SK-N-SH (cell line): Measurements from ENCODE around the gene CABP4. TPM values are rescaled to one million over a fixed set of nuclear protein-coding genes. Genes with fewer than 3 reads are reported as not detected.
A peak's percentile ranks its signal among the peaks of the same experiment; 100 is the strongest.

Experiments
- CTCF ChIA-PET: fragments of 300-600, 350-600 bp; formaldehyde crosslinking; extraction: SDS; loops from one replicate; lab custom pipeline; 2021; lab: Yijun Ruan, JAX
- POLR2A ChIA-PET: fragments of 350-600 bp; sonication (Branson Sonifier 250); formaldehyde crosslinking; extraction: SDS; loops from one replicate; lab custom pipeline; 2020; ENCODE audit warnings: antibody characterized with exemption, inconsistent platforms; lab: Yijun Ruan, JAX
- DNase-seq: peaks from one replicate; pipeline ENCODE4 v3.0.0; 2012
- H2AFZ ChIP-seq: fragments of 200-600 bp; sonication (generic); 2 replicates; pipeline ENCODE4 v1.8.1; 2016; ENCODE audit warnings: antibody characterized with exemption, mild to moderate bottlenecking, low read depth
- H3F3A ChIP-seq: fragments of 200-600 bp; sonication (generic); replicated peaks from 2 replicates; pipeline ENCODE3; 2016; ENCODE audit warnings: antibody characterized with exemption, mild to moderate bottlenecking; ENCODE audit not compliant: insufficient read depth
- H3K27ac ChIP-seq, 2 experiments: fragments of 200-500 bp in 1 of 2; fragments of 200-600 bp in 1 of 2; sonication (Bioruptor generic) in 1 of 2; sonication (generic), shearing (Covaris generic) in 1 of 2; 2 replicates each; pipeline versions ENCODE4 v1.5.1 to v1.6.1; 2014 to 2016; ENCODE audit warnings: low read depth in 2 of 2, inconsistent platforms in 1 of 2, low read length in 1 of 2, mild to moderate bottlenecking in 1 of 2, mixed read lengths in 1 of 2
- H3K27me3 ChIP-seq: fragments of 200-600 bp; sonication (generic), shearing (Covaris generic); 2 replicates; pipeline ENCODE4 v1.6.1; 2016; ENCODE audit warnings: mixed run types; ENCODE audit not compliant: insufficient read depth
- H3K36me3 ChIP-seq, 2 experiments: fragments of 200-500 bp in 1 of 2; fragments of 200-600 bp in 1 of 2; sonication (Bioruptor generic) in 1 of 2; sonication (generic) in 1 of 2; replicated peaks in 1 of 2; 2 replicates each; pipeline versions ENCODE3 to v1.5.1; 2014 to 2016; ENCODE audit warnings: low read length in 1 of 2, mild to moderate bottlenecking in 1 of 2; ENCODE audit not compliant: insufficient read depth in 2 of 2, control insufficient read depth in 1 of 2
- H3K4me1 ChIP-seq, 2 experiments: fragments of 200-500 bp in 1 of 2; fragments of 200-600 bp in 1 of 2; sonication (Bioruptor generic) in 1 of 2; sonication (generic), shearing (Covaris generic) in 1 of 2; 2 replicates each; pipeline versions ENCODE4 v1.5.1 to v1.6.1; 2014 to 2016; ENCODE audit warnings: low read depth in 1 of 2, low read length in 1 of 2, mixed run types in 1 of 2; ENCODE audit not compliant: insufficient read depth in 2 of 2, control insufficient read depth in 1 of 2
- H3K4me2 ChIP-seq: fragments of 200-600 bp; sonication (generic), shearing (Covaris generic); 2 replicates; pipeline ENCODE4 v1.6.1; 2017; ENCODE audit warnings: mixed run types
- H3K4me3 ChIP-seq, 2 experiments: fragments of 200-500 bp in 1 of 2; fragments of 200-600 bp in 1 of 2; sonication (Bioruptor generic) in 1 of 2; sonication (generic), shearing (Covaris generic) in 1 of 2; 2 replicates each; pipeline versions ENCODE4 v1.5.1 to v1.8.1; 2014 to 2016; ENCODE audit warnings: low read depth in 2 of 2, inconsistent platforms in 1 of 2, low read length in 1 of 2, mild to moderate bottlenecking in 1 of 2, mixed read lengths in 1 of 2, moderate library complexity in 1 of 2
- H3K79me2 ChIP-seq: fragments of 200-600 bp; sonication (generic); 2 replicates; pipeline ENCODE4 v1.8.1; 2017; ENCODE audit warnings: mild to moderate bottlenecking; ENCODE audit not compliant: insufficient read depth
- H3K9ac ChIP-seq: fragments of 200-600 bp; sonication (generic); 2 replicates; pipeline ENCODE4 v1.6.1; 2017; ENCODE audit warnings: mixed run types
- H3K9me2 ChIP-seq: fragments of 200-600 bp; sonication (generic); 2 replicates; pipeline ENCODE4 v1.6.1; 2017; ENCODE audit warnings: mixed run types
- H3K9me3 ChIP-seq: fragments of 200-600 bp; sonication (generic); 2 replicates; pipeline ENCODE4 v1.6.1; 2017; ENCODE audit warnings: mixed run types, mild to moderate bottlenecking, moderate library complexity
- H4K20me1 ChIP-seq: fragments of 200-600 bp; sonication (generic); 2 replicates; pipeline ENCODE4 v1.6.1; 2017; ENCODE audit warnings: mild to moderate bottlenecking, mixed run types; ENCODE audit not compliant: insufficient read depth
- CHD2 ChIP-seq: fragments of 150-350 bp; IDR thresholded peaks from 2 replicates; pipeline ENCODE4 v1.6.1; 2018; ENCODE audit warnings: low read length; ENCODE audit not compliant: partially characterized antibody
- CTCF ChIP-seq: fragments of 200-600 bp; sonication (generic); IDR thresholded peaks from 2 replicates; pipeline ENCODE4 v1.6.1; 2017; ENCODE audit warnings: antibody characterized with exemption, mild to moderate bottlenecking, moderate library complexity
- ELF1 ChIP-seq: IDR thresholded peaks from 2 replicates; pipeline ENCODE4 v1.4.0; 2012
- EZH2phosphoT487 ChIP-seq: fragments of 200-600 bp; sonication (generic); IDR thresholded peaks from 2 replicates; pipeline ENCODE4 v1.6.1; 2017; ENCODE audit warnings: low read depth, mixed run types, mild to moderate bottlenecking, antibody characterized with exemption, moderate library complexity, borderline replicate concordance
- GABPA ChIP-seq: IDR thresholded peaks from 2 replicates; pipeline ENCODE4 v1.4.0; 2012; ENCODE audit warnings: low read depth, mild to moderate bottlenecking
- GATA2 ChIP-seq: sonication (generic); formaldehyde crosslinking; IDR thresholded peaks from 2 replicates; pipeline ENCODE4 v1.5.0; 2020; ENCODE audit warnings: mild to moderate bottlenecking, missing genetic modification reagents
- IRF3 ChIP-seq: fragments of 150-350 bp; IDR thresholded peaks from 2 replicates; pipeline ENCODE4 v1.6.1; 2016; ENCODE audit warnings: mild to moderate bottlenecking, low read depth, low read length
- JUND ChIP-seq: IDR thresholded peaks from 2 replicates; pipeline ENCODE4 v1.4.0; 2012
- MAX ChIP-seq: IDR thresholded peaks from 2 replicates; pipeline ENCODE4 v1.4.0; 2012; ENCODE audit warnings: low read depth
- MEF2A ChIP-seq: IDR thresholded peaks from 2 replicates; pipeline ENCODE4 v1.4.0; 2012; ENCODE audit warnings: low read depth, borderline replicate concordance
- MXI1 ChIP-seq: IDR thresholded peaks from 2 replicates; pipeline ENCODE4 v1.6.1; 2012; ENCODE audit warnings: mild to moderate bottlenecking, low read depth, low read length, improper control_type of control experiment
- NRF1 ChIP-seq: IDR thresholded peaks from 2 replicates; pipeline ENCODE4 v1.6.1; 2012; ENCODE audit warnings: low read depth, mild to moderate bottlenecking, low read length
- POLR2AphosphoS5 ChIP-seq: IDR thresholded peaks from 2 replicates; pipeline ENCODE4 v1.6.1; 2012; ENCODE audit warnings: low read depth, low read length
- RAD21 ChIP-seq: IDR thresholded peaks from 2 replicates; pipeline ENCODE4 v1.6.1; 2012; ENCODE audit warnings: mild to moderate bottlenecking, low read length
- RFX5 ChIP-seq: IDR thresholded peaks from 2 replicates; pipeline ENCODE4 v1.6.1; 2012; ENCODE audit warnings: mild to moderate bottlenecking, improper control_type of control experiment, low read length
- SIN3A ChIP-seq: IDR thresholded peaks from 2 replicates; pipeline ENCODE4 v1.6.1; 2012; ENCODE audit warnings: low read depth, mild to moderate bottlenecking, low read length, moderate library complexity, borderline replicate concordance
- SMC3 ChIP-seq: IDR thresholded peaks from 2 replicates; pipeline ENCODE4 v1.6.1; 2012; ENCODE audit warnings: low read depth, low read length, improper control_type of control experiment
- TAF1 ChIP-seq: IDR thresholded peaks from 2 replicates; pipeline ENCODE4 v1.6.1; 2012; ENCODE audit warnings: low read depth, mild to moderate bottlenecking, low read length, moderate library complexity, borderline replicate concordance
- USF2 ChIP-seq: fragments of 150-350 bp; IDR thresholded peaks from 2 replicates; pipeline ENCODE4 v1.6.1; 2017; ENCODE audit warnings: antibody characterized with exemption, low read length, low read depth, borderline replicate concordance
- YY1 ChIP-seq: IDR thresholded peaks from 2 replicates; pipeline ENCODE4 v1.4.0; 2012; ENCODE audit warnings: low read depth, mild to moderate bottlenecking
- ZBTB33 ChIP-seq: IDR thresholded peaks from 2 replicates; pipeline ENCODE4 v1.4.0; 2012; ENCODE audit warnings: low read depth, borderline replicate concordance
- WGBS: methylation state at CpG from one replicate; pipeline ENCODE4 v1.1.6; 2017; ENCODE audit warnings: low lambda C conversion rate; 5-methylcytosine and 5-hydroxymethylcytosine counted together
- polyA plus RNA-seq, 3 experiments: library from polyadenylated mRNA; depleted of rRNA; stranded (reverse); fragments of >200 nt; gene quantifications; 2 replicates each; pipeline ENCODE4 v1.2.3, GENCODE V29; 2012

The CABP4 gene
- polyA plus RNA-seq, 1 of the 3 experiments (the other 2 are of a cell fraction) = not detected

- TF ChIP-seq USF2 (no peak), GABPA (peak; percentile 75), RFX5 (peak; percentile 84), ELF1 (0 out of 2 replicates have a peak, but pooled peaks have one; percentile 47), RAD21 (no peak), SMC3 (no peak), IRF3 (peak; percentile 98), MAX (peak; percentile 71; the same call in 1 of the 2 replicates), YY1 (no peak), EZH2phosphoT487 (no peak), GATA2 (no peak), TAF1 (no peak), MEF2A (no peak), POLR2AphosphoS5 (no peak; the same call in 1 of the 2 replicates), CHD2 (peak; percentile 91)
Measured at GRCh38 chr11:67507864-67508485, 52.8 kb downstream of the CABP4 start, which contains the start of gene CDK2AP2 (continued).

- H3K27me3 ChIP-seq = no peaks in the 10 kb centered on the region; the same call in 1 of the 2 replicates
- peak overlapping the region; percentile 81 for H2AFZ ChIP-seq
- peak overlapping the region; percentile 67 for H3K4me2 ChIP-seq
- TF ChIP-seq JUND (no peak), YY1 (peak; percentile 78), MXI1 (peak; percentile 91), NRF1 (peak; percentile 88), MEF2A (no peak), SIN3A (0 out of 2 replicates have a peak, but pooled peaks have one; percentile 29), RFX5 (peak; percentile 45; the same call in 1 of the 2 replicates), GATA2 (no peak), CTCF (no peak), TAF1 (peak; percentile 11; the same call in 1 of the 2 replicates), MAX (no peak; the same call in 1 of the 2 replicates), ZBTB33 (no peak)
- H3K9me2 ChIP-seq = no peaks in the 10 kb centered on the region
- H3K4me3 ChIP-seq = peak overlapping the region; percentile 68 to 89
- ChIA-PET CTCF (interaction anchor here (1.1 kb wide), 1 partner anchor 16 kb away, joined by 3 read pairs; no protein-coding TSS in a partner anchor), POLR2A (interaction anchor here (1.4 kb wide), 1 partner anchor 107 kb away, joined by 5 read pairs; the partner anchor contains the start of gene PPP1CA)
- H4K20me1 ChIP-seq = peaks cover 2% of the 10 kb centered on the region; the same call in 1 of the 2 replicates
- DNase-seq = peak; percentile 98
- H3K9me3 ChIP-seq = no peaks in the 10 kb centered on the region
- peak overlapping the region; percentile 89 to 96 for H3K27ac ChIP-seq
- WGBS = 2% methylated on average over 19 of the region's 57 CpGs
- peaks cover 10 to 32% of the 10 kb centered on the region in 2 experiments for H3K4me1 ChIP-seq
- peaks cover 0 to 6% of the 10 kb centered on the region in 2 experiments for H3K36me3 ChIP-seq
- peaks cover 19% of the 10 kb centered on the region for H3K79me2 ChIP-seq
- H3F3A ChIP-seq = peaks cover 22% of the 10 kb centered on the region
- peak overlapping the region; percentile 77 for H3K9ac ChIP-seq
Measured at GRCh38 chr11:67508486-67509121, 53.5 kb downstream of the CABP4 start.
